Ascending aorta (tissue), 2 donors: ENCODE data around the gene SLC46A3. TPM values are rescaled to one million over a fixed set of nuclear protein-coding genes. Genes with fewer than 3 reads are reported as not detected.
"Not testable (repeated sequence)": the region's sequence is repeated elsewhere in the genome, so short reads cannot be mapped to it uniquely, and the experiment has no call there.

Source experiments
- DNase-seq, 2 donors: peaks; one replicate each; pipeline ENCODE4 v3.0.0-alpha.2; 2019; ENCODE audit warnings: low spot score in 2 of 2
- H3K27ac ChIP-seq, 2 donors: fragments of 200-600 bp; sonication (generic); one replicate each; pipeline ENCODE4 v1.5.1; 2016 to 2017; ENCODE audit warnings: mild to moderate bottlenecking in 1 of 2
- H3K27me3 ChIP-seq: fragments of 200-600 bp; sonication (generic); one replicate; pipeline ENCODE4 v1.5.1; 2017
- H3K36me3 ChIP-seq, 2 donors: fragments of 200-600 bp; sonication (generic); one replicate each; pipeline ENCODE4 v1.5.1; 2016
- H3K4me1 ChIP-seq, 2 donors: fragments of 200-600 bp; sonication (generic); one replicate each; pipeline ENCODE4 v1.5.1; 2016 to 2017; ENCODE audit warnings: mild to moderate bottlenecking in 1 of 2
- H3K4me3 ChIP-seq, 2 donors: fragments of 200-600 bp; sonication (generic); one replicate each; pipeline ENCODE4 v1.5.1; 2016 to 2017; ENCODE audit warnings: mild to moderate bottlenecking in 1 of 2
- H3K9me3 ChIP-seq, 2 donors: fragments of 200-600 bp; sonication (generic); one replicate each; pipeline ENCODE4 v1.5.1; 2016
- intact Hi-C: fragments of 100-400 bp; cut with DNase I; formaldehyde crosslinking; loops from one replicate; pipeline ENCODE4 v1.15.1; 2023
- total RNA-seq: library from RNA; depleted of rRNA; stranded (reverse); fragments of >200 nt; gene quantifications from one replicate; pipeline ENCODE4 v1.1.0, GENCODE V29; 2016
- TF ChIP-seq, protein P1 (sequence below), 3 experiments: fragments of 200-600 bp in 2 of 3; fragments of 450-650 bp in 1 of 3; sonication (generic) in 2 of 3; IDR thresholded peaks; one replicate each; pipeline ENCODE4 v1.5.1; 2016 to 2019; ENCODE audit warnings: antibody characterized with exemption in 3 of 3, mild to moderate bottlenecking in 1 of 3, moderate library complexity in 1 of 3

SLC46A3 gene
- total RNA-seq, 1 donor from 2014 or later: 2.8 TPM

DNA sequence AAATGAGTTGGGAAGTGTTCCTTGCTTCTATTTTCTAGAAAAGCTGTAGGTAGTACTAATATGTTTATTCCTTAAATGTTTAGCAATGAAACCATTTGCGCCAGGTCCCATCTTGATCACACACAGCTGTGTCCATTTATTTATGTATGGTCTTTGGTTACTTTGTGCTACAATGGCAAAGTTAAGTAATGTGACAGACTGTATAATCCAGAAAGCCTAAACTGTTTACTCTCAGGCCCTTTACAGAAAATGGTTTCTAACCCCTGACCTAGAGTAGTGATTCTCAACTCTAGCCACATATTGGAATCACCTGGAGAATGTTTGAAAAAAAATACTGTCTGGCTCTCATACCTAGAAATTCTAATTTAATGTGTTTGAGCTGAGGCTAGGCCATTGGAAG is 21.3 kb downstream of the SLC46A3 start:
- Histone ChIP-seq H3K36me3 (peaks cover 6 to 13% of the 10 kb centered on the region in 2 donors), H3K4me3 (no peak overlapping the region), H3K9me3 (no peaks in the 10 kb centered on the region), H3K27me3 (no peaks in the 10 kb centered on the region), H3K27ac (no peak overlapping the region), H3K4me1 (no peaks in the 10 kb centered on the region)
- intact Hi-C loops: no loop called here
- no peak for DNase-seq
- TF ChIP-seq, protein P1, sequence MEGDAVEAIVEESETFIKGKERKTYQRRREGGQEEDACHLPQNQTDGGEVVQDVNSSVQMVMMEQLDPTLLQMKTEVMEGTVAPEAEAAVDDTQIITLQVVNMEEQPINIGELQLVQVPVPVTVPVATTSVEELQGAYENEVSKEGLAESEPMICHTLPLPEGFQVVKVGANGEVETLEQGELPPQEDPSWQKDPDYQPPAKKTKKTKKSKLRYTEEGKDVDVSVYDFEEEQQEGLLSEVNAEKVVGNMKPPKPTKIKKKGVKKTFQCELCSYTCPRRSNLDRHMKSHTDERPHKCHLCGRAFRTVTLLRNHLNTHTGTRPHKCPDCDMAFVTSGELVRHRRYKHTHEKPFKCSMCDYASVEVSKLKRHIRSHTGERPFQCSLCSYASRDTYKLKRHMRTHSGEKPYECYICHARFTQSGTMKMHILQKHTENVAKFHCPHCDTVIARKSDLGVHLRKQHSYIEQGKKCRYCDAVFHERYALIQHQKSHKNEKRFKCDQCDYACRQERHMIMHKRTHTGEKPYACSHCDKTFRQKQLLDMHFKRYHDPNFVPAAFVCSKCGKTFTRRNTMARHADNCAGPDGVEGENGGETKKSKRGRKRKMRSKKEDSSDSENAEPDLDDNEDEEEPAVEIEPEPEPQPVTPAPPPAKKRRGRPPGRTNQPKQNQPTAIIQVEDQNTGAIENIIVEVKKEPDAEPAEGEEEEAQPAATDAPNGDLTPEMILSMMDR (IDR thresholded peaks at IDR 0.05): no peak

DNA sequence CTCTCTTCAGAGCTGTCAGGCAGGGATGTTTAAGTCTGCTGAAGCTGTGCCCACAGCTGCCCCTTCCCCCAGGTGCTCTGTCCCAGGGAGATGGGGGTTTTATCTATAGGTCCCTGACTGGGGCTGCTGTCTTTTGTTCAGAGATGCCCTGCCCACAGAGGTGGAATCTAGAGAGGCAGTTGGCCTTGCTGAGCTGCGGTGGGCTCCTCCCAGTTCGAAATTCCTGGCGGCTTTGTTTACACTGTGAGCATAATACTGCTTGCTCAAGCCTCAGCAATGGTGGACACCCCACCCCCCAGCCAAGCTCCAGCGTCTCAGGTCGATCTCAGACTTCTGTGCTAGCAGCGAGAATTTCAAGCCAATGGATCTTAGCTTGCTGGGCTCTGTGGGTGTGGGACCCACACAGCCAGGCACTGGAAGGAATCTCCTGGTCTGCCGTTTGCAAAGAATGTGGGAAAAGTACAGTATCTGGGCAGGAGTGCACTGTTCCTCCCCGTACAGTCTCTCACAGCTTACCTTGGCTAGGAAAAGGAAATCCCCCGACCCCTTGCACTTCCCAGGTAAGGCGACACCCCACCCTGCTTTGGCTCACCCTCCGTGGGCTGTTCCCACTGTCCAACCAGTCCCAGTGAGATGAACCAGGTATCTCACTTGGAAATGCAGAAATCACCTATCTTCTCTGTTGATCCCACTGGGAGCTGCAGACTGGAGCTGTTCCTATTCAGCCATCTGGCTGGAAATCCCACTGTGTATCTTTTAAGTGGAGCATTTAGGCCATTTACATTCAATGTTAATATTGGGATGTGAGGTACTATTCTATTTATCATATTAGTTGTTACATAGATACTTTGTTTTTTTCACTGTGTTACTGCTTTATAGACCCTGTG is 24.9 kb downstream of the SLC46A3 start:
- H3K4me3 ChIP-seq, intact Hi-C loops, H3K4me1 ChIP-seq, H3K36me3 ChIP-seq, H3K27me3 ChIP-seq, DNase-seq, H3K27ac ChIP-seq, H3K9me3 ChIP-seq: not testable (repeated sequence)

DNA sequence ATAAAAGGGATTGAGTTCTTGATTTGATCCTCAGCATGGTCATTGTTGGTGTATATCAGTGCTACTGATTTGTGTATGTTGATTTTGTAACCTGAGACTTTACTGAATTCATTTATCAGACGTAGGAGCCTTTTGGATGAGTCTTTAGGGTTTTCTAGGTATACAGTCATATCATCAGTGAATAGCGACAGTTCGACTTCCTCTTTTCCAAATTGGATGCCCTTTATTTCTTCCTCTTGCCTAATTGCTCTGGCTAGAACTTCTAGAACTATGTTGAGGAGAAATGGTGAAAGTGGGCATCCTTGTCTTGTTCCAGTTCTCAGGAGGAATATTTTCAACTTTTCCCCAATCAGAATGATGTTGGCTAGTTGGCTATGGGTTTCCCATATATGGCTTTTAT is 32.9 kb downstream of the SLC46A3 start:
- H3K9me3 ChIP-seq: peaks cover 0 to 10% of the 10 kb centered on the region in 2 donors
- H3K4me3 ChIP-seq: no peak overlapping the region
- H3K27ac ChIP-seq: no peak overlapping the region
- TF ChIP-seq, protein P1 (IDR thresholded peaks at IDR 0.05): no peak
- no peaks in the 10 kb centered on the region for H3K27me3 ChIP-seq
- H3K4me1 ChIP-seq: no peaks in the 10 kb centered on the region
- intact Hi-C loops: no loop called here
- DNase-seq: no peak
- H3K36me3 ChIP-seq: peaks cover 0 to 4% of the 10 kb centered on the region in 2 donors

DNA sequence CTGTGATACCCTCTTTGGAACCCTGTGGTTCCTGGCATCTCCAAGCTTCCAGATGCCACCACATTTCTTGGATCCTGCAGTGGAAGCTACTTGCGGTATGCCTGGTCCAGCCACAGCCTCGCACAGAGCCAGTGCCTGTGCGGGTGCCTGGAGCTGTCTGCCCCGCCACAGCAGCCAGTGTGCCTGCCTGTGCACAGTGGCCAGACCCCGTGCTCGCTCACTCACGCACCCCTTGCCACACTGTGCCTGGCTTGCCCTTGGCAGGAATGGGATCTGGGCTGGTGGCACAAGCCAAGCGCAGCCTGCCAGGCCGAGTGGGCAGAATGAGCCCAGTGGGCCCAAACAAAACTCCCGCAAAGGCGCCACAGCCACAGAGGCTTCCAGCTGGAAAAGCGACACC is 33.7 kb downstream of the SLC46A3 start:
- no peak for DNase-seq
- Histone ChIP-seq H3K36me3 (peaks cover 0 to 6% of the 10 kb centered on the region in 2 donors), H3K27ac (no peak overlapping the region), H3K4me1 (no peaks in the 10 kb centered on the region), H3K9me3 (peaks cover 0 to 10% of the 10 kb centered on the region in 2 donors), H3K4me3 (no peak overlapping the region), H3K27me3 (no peaks in the 10 kb centered on the region)
- TF ChIP-seq, protein P1 (IDR thresholded peaks at IDR 0.05): no peak
- intact Hi-C loops: no loop called here

DNA sequence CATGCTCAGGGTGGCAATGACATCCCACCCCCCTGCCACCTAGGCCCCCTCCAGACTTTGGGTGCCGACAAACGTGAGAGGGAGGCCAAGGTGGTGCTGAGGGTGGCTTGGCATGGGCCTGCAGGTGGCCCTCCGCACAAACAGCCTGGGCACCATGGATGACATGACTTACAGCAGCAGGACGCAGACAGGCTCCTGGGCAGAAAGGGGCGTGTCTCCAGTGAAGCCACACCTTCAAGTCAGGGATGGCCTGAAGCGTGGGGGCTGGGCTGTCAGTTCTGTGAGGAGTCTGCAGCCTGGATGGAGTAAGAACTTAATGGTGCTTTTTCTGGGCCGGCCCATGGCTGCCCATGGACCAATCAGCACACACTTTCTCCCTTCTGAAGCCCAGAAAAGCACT is 34.5 kb downstream of the SLC46A3 start:
- no peak for DNase-seq
- intact Hi-C loops: no loop called here

DNA sequence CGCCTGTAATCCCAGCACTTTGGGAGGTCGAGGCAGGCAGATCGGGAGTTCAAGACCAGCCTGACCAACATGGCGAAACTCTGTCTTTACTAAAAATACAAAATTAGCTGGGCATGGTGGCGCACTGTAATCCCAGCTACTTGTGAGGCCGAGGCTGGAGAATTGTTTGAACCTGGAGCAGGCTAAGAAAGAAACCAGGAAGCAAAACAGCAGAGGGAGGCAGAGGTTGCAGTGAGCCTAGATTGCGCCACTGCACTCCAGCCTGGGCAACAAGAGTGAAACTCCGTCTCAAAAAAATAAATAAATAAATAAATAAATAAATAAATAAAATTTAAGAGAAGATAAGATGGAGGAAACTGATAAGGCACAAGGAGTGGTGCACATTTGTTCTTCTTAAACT is 35.6 kb downstream of the SLC46A3 start:
- intact Hi-C loops, H3K27me3 ChIP-seq, H3K4me1 ChIP-seq, H3K27ac ChIP-seq, DNase-seq, H3K4me3 ChIP-seq, H3K9me3 ChIP-seq: not testable (repeated sequence)
- peaks cover 3 to 21% of the 10 kb centered on the region in 2 donors for H3K36me3 ChIP-seq

More for the DNA sequence above, 34.5 kb downstream of the SLC46A3 start:
- TF ChIP-seq, protein P1 (IDR thresholded peaks at IDR 0.05): no peak
- H3K27me3 ChIP-seq: no peaks in the 10 kb centered on the region
- no peak overlapping the region for H3K27ac ChIP-seq
- H3K36me3 ChIP-seq: peaks cover 2 to 10% of the 10 kb centered on the region in 2 donors
- H3K4me3 ChIP-seq: no peak overlapping the region
- peaks cover 0 to 10% of the 10 kb centered on the region in 2 donors for H3K9me3 ChIP-seq
- no peaks in the 10 kb centered on the region for H3K4me1 ChIP-seq
